AG09309 (cell line): ENCODE measurements around the gene FBXO9.

Experiments
- DNase-seq: peaks from one replicate; pipeline ENCODE4 v3.0.0-alpha.2; 2010; ENCODE audit warnings: low read depth
- H3K4me3 ChIP-seq: 2 replicates; pipeline ENCODE4 v1.5.1; 2011; ENCODE audit warnings: mild to moderate bottlenecking, low read depth, low read length, moderate library complexity; ENCODE audit not compliant: control insufficient read depth
- CTCF ChIP-seq: IDR thresholded peaks from 2 replicates; pipeline ENCODE4 v1.5.1; 2011; ENCODE audit warnings: mild to moderate bottlenecking, low read depth, low read length, inconsistent platforms; ENCODE audit not compliant: insufficient read depth, control insufficient read depth; ENCODE audit errors: missing control alignments

Gene FBXO9

GRCh38 chr6:53064726-53065265, 408 bp upstream of the FBXO9 start:
- TF ChIP-seq CTCF: no peak

GRCh38 chr6:53066077-53066417, 843 bp downstream of the FBXO9 start:
- TF ChIP-seq CTCF: no peak
- H3K4me3 ChIP-seq: peak overlapping the region; percentile 81
- DNase-seq: no peak

More at GRCh38 chr6:53064726-53065265, 408 bp upstream of the FBXO9 start:
- peak; percentile 90 for DNase-seq
- H3K4me3 ChIP-seq: peak overlapping the region; percentile 81

- H3K4me3 ChIP-seq: no peak overlapping the region
- no peak for DNase-seq
Observed at GRCh38 chr6:53066874-53067706, 1.9 kb downstream of the FBXO9 start.

GRCh38 chr6:53067849-53068361, 2.7 kb downstream of the FBXO9 start:
- no peak for TF ChIP-seq CTCF
- no peak overlapping the region for H3K4me3 ChIP-seq
- no peak for DNase-seq

More at GRCh38 chr6:53066874-53067706, 1.9 kb downstream of the FBXO9 start:
- TF ChIP-seq CTCF: no peak

- DNase-seq: no peak
- H3K4me3 ChIP-seq: no peak overlapping the region
- TF ChIP-seq CTCF: no peak
Observed at GRCh38 chr6:53069427-53069826, 4.2 kb downstream of the FBXO9 start.

GRCh38 chr6:53070806-53071205, 5.6 kb downstream of the FBXO9 start:
- TF ChIP-seq CTCF: no peak
- DNase-seq: no peak
- no peak overlapping the region for H3K4me3 ChIP-seq
